ENCODE data around the gene MARCHF3. TPM values are rescaled to one million over a fixed set of nuclear protein-coding genes. Genes with fewer than 3 reads are reported as not detected.

MARCHF3 gene
- total and polyA plus RNA-seq, 2 donors (not counting 3 experiments of a cell fraction or from before 2014, with no cell fraction given): 31.9 to 35.0 TPM

- BruUV-seq (replicated peaks): no TSS peak
- Histone ChIP-seq H3K9me1 (replicated peaks; ENCODE audit: control insufficient read depth, extremely low read depth, insufficient read depth, low read length) (no peaks in the 10 kb centered on the region), H3K36me3 (ENCODE audit: control insufficient read depth in 2 of 2, extremely low read depth in 1 of 2, insufficient read depth in 2 of 2, low read length in 2 of 2) (no peaks in the 10 kb centered on the region), H3K4me3 (replicated peaks in 1 of 3; ENCODE audit: insufficient read depth in 1 of 3, low read depth in 1 of 3, low read length in 3 of 3) (no peak overlapping the region), H3K27me3 (ENCODE audit: control insufficient read depth in 2 of 2, insufficient read depth in 2 of 2, low read length in 2 of 2) (no peaks in the 10 kb centered on the region), H3K27ac (ENCODE audit: insufficient read depth, low read depth, low read length) (no peak overlapping the region), H4K20me1 (replicated peaks; ENCODE audit: control insufficient read depth, extremely low read depth, insufficient read depth, low read length) (no peaks in the 10 kb centered on the region), H3K9ac (replicated peaks; ENCODE audit: extremely low read depth, insufficient read depth, low read length) (no peak overlapping the region), H3K9me3 (replicated peaks; ENCODE audit: control insufficient read depth, insufficient read depth, low read length) (no peaks in the 10 kb centered on the region), H3K4me1 (ENCODE audit: control insufficient read depth, extremely low read depth, insufficient read depth, low read length) (peaks cover 27% of the 10 kb centered on the region), H3K79me2 (ENCODE audit: control insufficient read depth, insufficient read depth, low read length) (peaks cover 51% of the 10 kb centered on the region), H3K4me2 (ENCODE audit: insufficient read depth, low read length) (no peak overlapping the region), H2AFZ (ENCODE audit: low read depth, low read length) (no peak overlapping the region)
- DNase-seq (ENCODE audit: low read depth, low spot score) (no peak), FAIRE-seq (no peak)
- dilution Hi-C loops (cut with MboI; ENCODE audit: extremely low pct_ligation_motif_present, low sequenced_read_pairs): no loop called here
- intact Hi-C loops (cut with micrococcal nuclease): loop anchor here (5.0 kb wide), 1 partner anchor 254 kb away; no protein-coding TSS in a partner anchor
- POLR2A ChIA-PET: no interaction called here
- TF ChIP-seq FOS (IDR thresholded peaks at IDR 0.05; ENCODE audit: borderline replicate concordance, insufficient read depth, low read length) (no peak), POLR2A (IDR thresholded peaks at IDR 0.05; ENCODE audit: low read depth, low read length) (no peak), CTCF (IDR thresholded peaks at IDR 0.05; ENCODE audit: extremely low read depth in 1 of 2, insufficient read depth in 1 of 2, low read depth in 1 of 2, low read length in 2 of 2) (no peak), JUN (IDR thresholded peaks at IDR 0.05; ENCODE audit: borderline replicate concordance, insufficient read depth, insufficient read length, low read depth) (no peak), MYC (IDR thresholded peaks at IDR 0.05; ENCODE audit: low read depth, low read length) (no peak), MAX (IDR thresholded peaks at IDR 0.05; ENCODE audit: insufficient read depth, insufficient read length) (no peak), POLR2AphosphoS5 (IDR thresholded peaks at IDR 0.05; ENCODE audit: insufficient read depth, low read depth, low read length) (no peak), GATA2 (IDR thresholded peaks at IDR 0.05; ENCODE audit: insufficient read depth, insufficient read length, low read depth, low read length) (no peak), EZH2 (IDR thresholded peaks at IDR 0.05; ENCODE audit: borderline replicate concordance, low read depth, low read length, severe bottlenecking) (no peak)
- CTCF ChIA-PET: interaction anchor here (1.3 kb wide), 1 partner anchor 10 kb away, joined by 3 read pairs; no protein-coding TSS in a partner anchor
These were observed 57.2 kb downstream of the MARCHF3 start for GRCh38 chr5:126973193-126973592.

Measured in endothelial cell of umbilical vein (primary cell).